Measurements from ENCODE around the gene DST. TPM values are rescaled to one million over a fixed set of nuclear protein-coding genes. Genes with fewer than 3 reads are reported as not detected.
"Not testable (repeated sequence)": the region's sequence is repeated elsewhere in the genome, so short reads cannot be mapped to it uniquely, and the experiment has no call there.

DST gene
- total RNA-seq, 1 experiment from 2014 or later: 75.5 TPM

GRCh38 chr6:56571605-56572004, 71.1 kb downstream of the DST start:
- DNase-seq (ENCODE audit: low spot score): no peak

- DNase-seq (ENCODE audit: low spot score): peak; percentile 49
Measured at GRCh38 chr6:56570413-56571359, 72.0 kb downstream of the DST start.

- no peak for DNase-seq (ENCODE audit: low spot score)
Measured at GRCh38 chr6:56567501-56567900, 75.2 kb downstream of the DST start.

GRCh38 chr6:56562730-56563129, 80.0 kb downstream of the DST start:
- DNase-seq (ENCODE audit: low spot score): not testable (repeated sequence)

- DNase-seq (ENCODE audit: low spot score): no peak
Measured at GRCh38 chr6:56556751-56557540, 85.7 kb downstream of the DST start.

- no peak for DNase-seq (ENCODE audit: low spot score)
Measured at GRCh38 chr6:56555438-56555872, 87.2 kb downstream of the DST start.

GRCh38 chr6:56552187-56553130, 90.2 kb downstream of the DST start:
- no peak for DNase-seq (ENCODE audit: low spot score)

GRCh38 chr6:56551409-56552120, 91.1 kb downstream of the DST start:
- no peak for DNase-seq (ENCODE audit: low spot score)

GRCh38 chr6:56550301-56550700, 92.4 kb downstream of the DST start:
- no peak for DNase-seq (ENCODE audit: low spot score)

- DNase-seq (ENCODE audit: low spot score): no peak
Measured at GRCh38 chr6:56549014-56549413, 93.7 kb downstream of the DST start.

GRCh38 chr6:56547687-56548086, 95.0 kb downstream of the DST start:
- DNase-seq (ENCODE audit: low spot score): no peak

GRCh38 chr6:56542364-56543331, 100.0 kb downstream of the DST start:
- peak; percentile 99 for DNase-seq (ENCODE audit: low spot score)

- DNase-seq (ENCODE audit: low spot score): no peak
Measured at GRCh38 chr6:56541741-56542360, 100.8 kb downstream of the DST start.

GRCh38 chr6:56541030-56541600, 101.6 kb downstream of the DST start:
- DNase-seq (ENCODE audit: low spot score): no peak

- no peak for DNase-seq (ENCODE audit: low spot score)
Measured at GRCh38 chr6:56540232-56541029, 102.3 kb downstream of the DST start.

- no peak for DNase-seq (ENCODE audit: low spot score)
Measured at GRCh38 chr6:56539527-56540105, 103.1 kb downstream of the DST start.

- no peak for DNase-seq (ENCODE audit: low spot score)
Measured at GRCh38 chr6:56538851-56539250, 103.8 kb downstream of the DST start.

All from H4 (cell line).